IMR-90 (cell line): ENCODE data around the gene NAA80. TPM values are rescaled to one million over a fixed set of nuclear protein-coding genes. Genes with fewer than 3 reads are reported as not detected.
A peak's percentile ranks its signal among the peaks of the same experiment; 100 is the strongest.

Experiments used
- ATAC-seq: fragments of 200-7000 bp; cut with Tn5 transposase; 2 replicates; pipeline ENCODE4 v1.9.1; 2020; ENCODE audit warnings: low read depth, mild to moderate bottlenecking, moderate library complexity
- BruUV-seq: library from RNA; stranded (reverse); fragments of 400-500 nt; replicated peaks from 2 replicates; lab custom pipeline; 2021; lab: Mats Ljungman, UMichigan
- CTCF ChIA-PET: fragments of 300-600 bp; formaldehyde crosslinking; extraction: SDS; loops from one replicate; lab custom pipeline; 2021; ENCODE audit warnings: antibody characterized with exemption; lab: Yijun Ruan, JAX
- POLR2A ChIA-PET: fragments of 300-600 bp; sonication (Branson Sonifier 250); formaldehyde crosslinking; loops from one replicate; lab custom pipeline; 2022; ENCODE audit warnings: antibody characterized with exemption; ENCODE audit not compliant: unreplicated experiment; lab: Charles Lee
- DNase-seq: peaks from one replicate; pipeline ENCODE4 v3.0.0; 2013
- H2AFZ ChIP-seq: replicated peaks from 2 replicates; pipeline ENCODE3; 2013; ENCODE audit warnings: low read length, mild to moderate bottlenecking; ENCODE audit not compliant: poor library complexity
- H2AK5ac ChIP-seq: 2 replicates; pipeline ENCODE4 v1.6.1; 2013; ENCODE audit warnings: low read depth, low read length, inconsistent platforms
- H2AK9ac ChIP-seq: replicated peaks from 2 replicates; pipeline ENCODE3; 2013; ENCODE audit warnings: mild to moderate bottlenecking, low read depth, low read length, moderate library complexity; ENCODE audit not compliant: poor library complexity
- H2BK120ac ChIP-seq: 2 replicates; pipeline ENCODE4 v1.6.1; 2013; ENCODE audit warnings: low read depth, low read length, inconsistent platforms
- H2BK15ac ChIP-seq: 3 replicates; pipeline ENCODE4 v1.6.1; 2013; ENCODE audit warnings: low read depth, low read length, inconsistent platforms
- H2BK20ac ChIP-seq: 2 replicates; pipeline ENCODE4 v1.6.1; 2013; ENCODE audit warnings: low read depth, mild to moderate bottlenecking, inconsistent platforms, low read length, moderate library complexity
- H2BK5ac ChIP-seq: 2 replicates; pipeline ENCODE4 v1.6.1; 2013; ENCODE audit warnings: mild to moderate bottlenecking, low read depth, low read length, inconsistent platforms; ENCODE audit not compliant: poor library complexity, severe bottlenecking
- H3K14ac ChIP-seq: replicated peaks from 2 replicates; pipeline ENCODE4 v1.6.1; 2013; ENCODE audit warnings: low read depth, low read length, inconsistent platforms
- H3K18ac ChIP-seq: 2 replicates; pipeline ENCODE4 v1.6.1; 2013; ENCODE audit warnings: low read depth, low read length, control low read depth
- H3K23ac ChIP-seq: 2 replicates; pipeline ENCODE4 v1.6.1; 2013; ENCODE audit warnings: low read depth, low read length, inconsistent platforms
- H3K27ac ChIP-seq: 2 replicates; pipeline ENCODE4 v1.5.1; 2013; ENCODE audit warnings: mild to moderate bottlenecking, control low read depth, low read length; ENCODE audit not compliant: insufficient read depth
- H3K27me3 ChIP-seq: 2 replicates; pipeline ENCODE4 v1.6.1; 2013; ENCODE audit warnings: low read length; ENCODE audit not compliant: control insufficient read depth, insufficient read depth
- H3K36me3 ChIP-seq: 2 replicates; pipeline ENCODE4 v1.6.1; 2013; ENCODE audit warnings: low read length, mixed read lengths; ENCODE audit not compliant: control insufficient read depth, insufficient read depth
- H3K4ac ChIP-seq: 2 replicates; pipeline ENCODE4 v1.6.1; 2013; ENCODE audit warnings: low read depth, low read length, inconsistent platforms
- H3K4me1 ChIP-seq: 2 replicates; pipeline ENCODE4 v1.6.1; 2013; ENCODE audit warnings: low read length, mixed read lengths; ENCODE audit not compliant: control insufficient read depth, insufficient read depth
- H3K4me2 ChIP-seq: 2 replicates; pipeline ENCODE4 v1.6.1; 2013; ENCODE audit warnings: low read depth, mild to moderate bottlenecking, control low read depth, low read length, moderate library complexity
- H3K4me3 ChIP-seq: 2 replicates; pipeline ENCODE4 v1.5.1; 2013; ENCODE audit warnings: low read depth, mild to moderate bottlenecking, control low read depth, low read length, moderate library complexity; ENCODE audit not compliant: insufficient read depth
- H3K56ac ChIP-seq: 2 replicates; pipeline ENCODE4 v1.6.1; 2013; ENCODE audit warnings: low read length, inconsistent platforms; ENCODE audit not compliant: insufficient read depth; ENCODE audit errors: extremely low read depth
- H3K79me1 ChIP-seq, 2 experiments: 2 replicates each; pipeline ENCODE4 v1.6.1; 2013; ENCODE audit warnings: low read length in 2 of 2, inconsistent platforms in 1 of 2, low read depth in 1 of 2
- H3K9ac ChIP-seq: 2 replicates; pipeline ENCODE4 v1.6.1; 2013; ENCODE audit warnings: low read depth, low read length, control low read depth
- H3K9me1 ChIP-seq: 2 replicates; pipeline ENCODE4 v1.6.1; 2013; ENCODE audit warnings: low read length, inconsistent platforms; ENCODE audit not compliant: insufficient read depth
- H3K9me3 ChIP-seq: 2 replicates; pipeline ENCODE4 v1.6.1; 2013; ENCODE audit warnings: low read length; ENCODE audit not compliant: control insufficient read depth, insufficient read depth
- H4K20me1 ChIP-seq: 2 replicates; pipeline ENCODE4 v1.6.1; 2013; ENCODE audit warnings: low read length, inconsistent platforms; ENCODE audit not compliant: insufficient read depth
- H4K5ac ChIP-seq: 2 replicates; pipeline ENCODE4 v1.6.1; 2013; ENCODE audit warnings: mild to moderate bottlenecking, low read depth, low read length, control low read depth
- H4K8ac ChIP-seq, 2 experiments: 2 replicates each; pipeline ENCODE4 v1.6.1; 2013; ENCODE audit warnings: low read depth in 2 of 2, low read length in 2 of 2, control low read depth in 1 of 2, inconsistent platforms in 1 of 2
- H4K91ac ChIP-seq: 2 replicates; pipeline ENCODE4 v1.6.1; 2013; ENCODE audit warnings: low read depth, low read length, inconsistent platforms; ENCODE audit not compliant: insufficient read depth
- BHLHE40 ChIP-seq: fragments of 150-350 bp; IDR thresholded peaks from 2 replicates; pipeline ENCODE4 v1.6.1; 2016; ENCODE audit warnings: mild to moderate bottlenecking, low read depth, low read length
- CEBPB ChIP-seq: IDR thresholded peaks from 2 replicates; pipeline ENCODE4 v1.6.1; 2012; ENCODE audit warnings: low read depth, low read length, improper control_type of control experiment
- CHD1 ChIP-seq: IDR thresholded peaks from 2 replicates; pipeline ENCODE4 v1.6.1; 2012; ENCODE audit warnings: low read depth, low read length, improper control_type of control experiment
- ELK1 ChIP-seq: fragments of 150-350 bp; IDR thresholded peaks from 2 replicates; pipeline ENCODE4 v1.6.1; 2016; ENCODE audit warnings: low read depth, mild to moderate bottlenecking, low read length, moderate library complexity, borderline replicate concordance
- FOS ChIP-seq: fragments of 150-350 bp; IDR thresholded peaks from 2 replicates; pipeline ENCODE4 v1.6.1; 2016; ENCODE audit warnings: low read depth, low read length
- MAFK ChIP-seq: IDR thresholded peaks from 2 replicates; pipeline ENCODE4 v1.6.1; 2012; ENCODE audit warnings: low read depth, low read length, improper control_type of control experiment
- MAZ ChIP-seq: IDR thresholded peaks from 2 replicates; pipeline ENCODE4 v1.6.1; 2012; ENCODE audit warnings: low read depth, mild to moderate bottlenecking, low read length, improper control_type of control experiment, moderate library complexity, borderline replicate concordance
- MXI1 ChIP-seq: IDR thresholded peaks from 2 replicates; pipeline ENCODE4 v1.6.1; 2012; ENCODE audit warnings: low read depth, mild to moderate bottlenecking, low read length, moderate library complexity, borderline replicate concordance
- NFE2L2 ChIP-seq: fragments of 150-350 bp; IDR thresholded peaks from 2 replicates; pipeline ENCODE4 v1.6.1; 2016; ENCODE audit warnings: low read depth, mild to moderate bottlenecking, low read length
- POLR2A ChIP-seq: IDR thresholded peaks from 2 replicates; pipeline ENCODE4 v1.6.1; 2012; ENCODE audit warnings: mild to moderate bottlenecking, low read depth, low read length
- RAD21 ChIP-seq: IDR thresholded peaks from 2 replicates; pipeline ENCODE4 v1.6.1; 2012; ENCODE audit warnings: low read length, improper control_type of control experiment
- RCOR1 ChIP-seq: IDR thresholded peaks from 2 replicates; pipeline ENCODE4 v1.6.1; 2012; ENCODE audit warnings: mild to moderate bottlenecking, low read length, improper control_type of control experiment; ENCODE audit not compliant: insufficient replicate concordance
- RFX5 ChIP-seq: IDR thresholded peaks from 2 replicates; pipeline ENCODE4 v1.8.0; 2012; ENCODE audit warnings: low read depth, mild to moderate bottlenecking, low read length, moderate library complexity
- SMC3 ChIP-seq: fragments of 150-350 bp; IDR thresholded peaks from 2 replicates; pipeline ENCODE4 v1.6.1; 2016; ENCODE audit warnings: low read depth, mild to moderate bottlenecking, antibody characterized with exemption, low read length, moderate library complexity
- USF2 ChIP-seq: fragments of 150-350 bp; IDR thresholded peaks from 2 replicates; pipeline ENCODE4 v1.6.1; 2017; ENCODE audit warnings: mild to moderate bottlenecking, antibody characterized with exemption, low read length, low read depth
- WGBS, 2 experiments: methylation state at CpG; one replicate each; pipeline versions ENCODE4 v1.1.5 to v1.1.7; 2013; ENCODE audit warnings: missing lambda C conversion rate in 2 of 2; ENCODE audit not compliant: insufficient read length in 1 of 2; ENCODE audit errors: extremely low coverage in 2 of 2; 5-methylcytosine and 5-hydroxymethylcytosine counted together
- dilution Hi-C: fragments of 300-500 bp; cut with HindIII; formaldehyde crosslinking; loops from one replicate; pipeline ENCODE4 v1.14.3; 2018; ENCODE audit warnings: low sequenced_read_pairs; ENCODE audit not compliant: unreplicated experiment
- in situ Hi-C: fragments of 300-500 bp; cut with MboI; formaldehyde crosslinking; loops from 3 replicates; pipeline ENCODE4 v1.14.3; 2019; ENCODE audit warnings: low sequenced_read_pairs, inconsistent platforms, mixed read lengths
- intact Hi-C: fragments of 100-400 bp; cut with micrococcal nuclease; formaldehyde crosslinking; loops from 2 replicates; pipeline ENCODE4 v1.10.0; 2022
- polyA plus RNA-seq, 3 experiments: library from polyadenylated mRNA; depleted of rRNA; stranded (reverse); fragments of >200 nt; gene quantifications; 2 replicates each; pipeline ENCODE4 v1.2.3, GENCODE V29; 2012; ENCODE audit warnings: low replicate concordance in 1 of 3
- total RNA-seq: library from RNA; depleted of rRNA; stranded (reverse); fragments of >200 nt; gene quantifications from 2 replicates; pipeline ENCODE4 v1.2.3, GENCODE V29; 2012
- TF ChIP-seq, protein P1 (sequence below): conservative IDR thresholded peaks from 2 replicates; pipeline ENCODE4 v1.5.1; 2012; ENCODE audit warnings: mild to moderate bottlenecking, low read depth, low read length, improper control_type of control experiment

The NAA80 gene
- total and polyA plus RNA-seq, 2 of the 4 experiments (the other 2 are of a cell fraction), result 5.0 to 14.4 TPM

DNA sequence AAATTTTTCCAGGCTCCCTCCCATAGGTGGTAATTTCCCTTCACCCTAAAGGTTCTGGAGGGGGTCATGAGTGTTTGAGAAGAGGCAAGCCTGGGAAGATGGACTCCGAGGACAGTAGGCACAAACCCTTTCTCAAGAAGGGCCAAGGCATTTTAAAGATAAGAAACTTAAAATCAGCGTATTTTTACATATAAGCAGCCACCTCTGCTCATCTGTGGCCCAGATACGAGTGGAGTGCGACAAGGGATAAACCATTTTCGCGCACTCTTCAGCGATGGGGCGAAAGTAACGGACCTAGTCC, 40.9 kb upstream of the NAA80 start:
- Histone ChIP-seq H3K27me3 (no peaks in the 10 kb centered on the region), H4K20me1 (peaks cover 17% of the 10 kb centered on the region), H2AK5ac (peak overlapping the region; percentile 54; the same call in 1 of the 2 replicates), H3K18ac (peak overlapping the region; percentile 81), H3K9me3 (no peaks in the 10 kb centered on the region), H3K9ac (peak overlapping the region; percentile 69; the same call in 1 of the 2 replicates), H2BK20ac (no peak overlapping the region; the same call in 1 of the 2 replicates), H3K36me3 (no peaks in the 10 kb centered on the region; the same call in 1 of the 2 replicates), H3K14ac (peak overlapping the region; percentile 3), H2AK9ac (peak overlapping the region; percentile 11), H4K91ac (peak overlapping the region; percentile 73), H3K79me1 (peaks cover 15 to 42% of the 10 kb centered on the region in 2 experiments; a peak in 3 of 4 replicates), H3K27ac (peak overlapping the region; percentile 44), H3K4ac (peak overlapping the region; percentile 39), H3K9me1 (peaks cover 15% of the 10 kb centered on the region), H2AFZ (peak overlapping the region; percentile 94), H3K4me2 (peak overlapping the region; percentile 79), H3K4me1 (peaks cover 24% of the 10 kb centered on the region), H3K4me3 (peak overlapping the region; percentile 43), H2BK5ac (peak overlapping the region; percentile 82), H2BK120ac (peak overlapping the region; percentile 7), H2BK15ac (peak overlapping the region; percentile 11; the same call in 1 of the 3 replicates), H4K5ac (peak overlapping the region; percentile 81), H4K8ac (peak overlapping the region; percentile 59 to 97; a peak in 3 of 4 replicates), H3K56ac (peak overlapping the region; percentile 2; the same call in 1 of the 2 replicates), H3K23ac (peak overlapping the region; percentile 34; the same call in 1 of the 2 replicates)
- BruUV-seq, result no TSS peak
- DNase-seq, result no peak
- TF ChIP-seq CHD1, result no peak
- no peak for TF ChIP-seq MAFK
- no peak for TF ChIP-seq SMC3
- TF ChIP-seq MAZ, result no peak
- TF ChIP-seq USF2, result no peak
- no peak for TF ChIP-seq POLR2A
- TF ChIP-seq NFE2L2, result no peak
- TF ChIP-seq RCOR1, result no peak
- TF ChIP-seq FOS, result no peak
- TF ChIP-seq BHLHE40, result no peak
- TF ChIP-seq RAD21, result no peak
- no peak for TF ChIP-seq RFX5
- TF ChIP-seq MXI1, result no peak
- no peak for TF ChIP-seq ELK1
- TF ChIP-seq, protein P1, sequence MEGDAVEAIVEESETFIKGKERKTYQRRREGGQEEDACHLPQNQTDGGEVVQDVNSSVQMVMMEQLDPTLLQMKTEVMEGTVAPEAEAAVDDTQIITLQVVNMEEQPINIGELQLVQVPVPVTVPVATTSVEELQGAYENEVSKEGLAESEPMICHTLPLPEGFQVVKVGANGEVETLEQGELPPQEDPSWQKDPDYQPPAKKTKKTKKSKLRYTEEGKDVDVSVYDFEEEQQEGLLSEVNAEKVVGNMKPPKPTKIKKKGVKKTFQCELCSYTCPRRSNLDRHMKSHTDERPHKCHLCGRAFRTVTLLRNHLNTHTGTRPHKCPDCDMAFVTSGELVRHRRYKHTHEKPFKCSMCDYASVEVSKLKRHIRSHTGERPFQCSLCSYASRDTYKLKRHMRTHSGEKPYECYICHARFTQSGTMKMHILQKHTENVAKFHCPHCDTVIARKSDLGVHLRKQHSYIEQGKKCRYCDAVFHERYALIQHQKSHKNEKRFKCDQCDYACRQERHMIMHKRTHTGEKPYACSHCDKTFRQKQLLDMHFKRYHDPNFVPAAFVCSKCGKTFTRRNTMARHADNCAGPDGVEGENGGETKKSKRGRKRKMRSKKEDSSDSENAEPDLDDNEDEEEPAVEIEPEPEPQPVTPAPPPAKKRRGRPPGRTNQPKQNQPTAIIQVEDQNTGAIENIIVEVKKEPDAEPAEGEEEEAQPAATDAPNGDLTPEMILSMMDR, result no peak
- no peak for TF ChIP-seq CEBPB
- ChIA-PET POLR2A (interaction anchor here (0.6 kb wide), 1 partner anchor 10 kb away, joined by 4 read pairs; the partner anchor contains the start of genes CYB561D2 and NPRL2), CTCF (no interaction called here)
- intact Hi-C loops (no loop called here), in situ Hi-C loops (loop anchor here (25.0 kb wide), 3 partner anchors 1047 to 1822 kb away; partner anchors contain the start of genes ABHD14B, GPR62, MANF and PCBP4), dilution Hi-C loops (no loop called here)
- ATAC-seq, result no peak
- 13% methylated on average over 3 of the region's 9 CpGs; no CpG with 5 or more reads in 1 of the 2 experiments for WGBS, 2 experiments
